Activated CD4-positive, alpha-beta T cell treated with anti-CD3 and anti-CD28 coated beads, Interleukin-2, amount 10 ng/mL, durations not matched to agents 7 days and 5 days (primary cell): ENCODE data around the gene PRRC2C. TPM values are rescaled to one million over a fixed set of nuclear protein-coding genes. Genes with fewer than 3 reads are reported as not detected.

Experiments
- total RNA-seq, 2 experiments: library from RNA; stranded (reverse); gene quantifications; one replicate each; pipeline ENCODE4 v1.2.3, GENCODE V29; 2021

The PRRC2C gene
- total RNA-seq, 2 experiments from 2014 or later = 208 to 259 TPM

Other genes starting within 250 kb of the PRRC2C start
- not detected for gene FMO1, start 237.0 kb upstream of the PRRC2C start, total RNA-seq
- gene FMO4, start 171.3 kb upstream of the PRRC2C start, total RNA-seq = 1 to 10 TPM; 1.0 to 1.7 TPM
- gene MYOCOS, start 136.7 kb downstream of the PRRC2C start, total RNA-seq = under 1 TPM; 0.12 to 0.17 TPM
- not detected for gene MYOC, start 167.2 kb downstream of the PRRC2C start, total RNA-seq